Transverse colon (tissue), 4 donors: ENCODE results near the gene MEGF10.

ENCODE experiments used
- CTCF ChIP-seq, 5 experiments: fragments of 200-600 bp in 3 of 5; fragments of 450-650 bp in 2 of 5; sonication (generic) in 3 of 5; IDR thresholded peaks; 1 replicate in 2 of 5; 2 replicates in 3 of 5; pipeline ENCODE4 v1.5.1; 2016 to 2017; ENCODE audit warnings: antibody characterized with exemption in 5 of 5, inconsistent platforms in 3 of 5, mild to moderate bottlenecking in 2 of 5, moderate library complexity in 1 of 5
- POLR2AphosphoS5 ChIP-seq, 3 donors: sonication (generic); formaldehyde crosslinking; IDR thresholded peaks; one replicate each; pipeline ENCODE4 v1.6.1; 2016; ENCODE audit warnings: antibody characterized with exemption in 3 of 3

- no peak for TF ChIP-seq CTCF (IDR thresholded peaks at IDR 0.05)
- no peak for TF ChIP-seq POLR2AphosphoS5 (IDR thresholded peaks at IDR 0.05)
Measured at GRCh38 chr5:127338501-127338900, 47.9 kb downstream of the MEGF10 start.
